CD4-positive, alpha-beta T cell treated with Interleukin-4 for 1 hour (primary cell): ENCODE results near the gene FSHB.
"Not testable (repeated sequence)": the region's sequence is repeated elsewhere in the genome, so short reads cannot be mapped to it uniquely, and the experiment has no call there.

Experiments used
- DNase-seq, 2 donors: peaks; one replicate each; pipeline ENCODE4 v3.0.0-alpha.2; 2020 to 2022

The FSHB gene

GRCh38 chr11:30230714-30231113, at the start of gene FSHB:
Gene FSHB (plus strand): TSS chr11:30231014. CDS start chr11:30231903, 889 bp downstream.
- DNase-seq: no peak

- DNase-seq: no peak
These were observed 44.1 kb upstream of the FSHB start for GRCh38 chr11:30186748-30187147.

GRCh38 chr11:30192620-30193019, 38.2 kb upstream of the FSHB start:
- no peak for DNase-seq

- peak; percentile 14 to 27 for DNase-seq
These were observed 34.2 kb upstream of the FSHB start for GRCh38 chr11:30196400-30197206.

GRCh38 chr11:30197869-30198268, 32.9 kb upstream of the FSHB start:
- no peak for DNase-seq

GRCh38 chr11:30202989-30203388, 27.8 kb upstream of the FSHB start:
- DNase-seq: not testable (repeated sequence)

GRCh38 chr11:30203850-30204249, 27.0 kb upstream of the FSHB start:
- no peak for DNase-seq

- no peak for DNase-seq
These were observed 24.4 kb upstream of the FSHB start for GRCh38 chr11:30206249-30206996.

GRCh38 chr11:30210357-30210756, 20.5 kb upstream of the FSHB start:
- no peak for DNase-seq

GRCh38 chr11:30216534-30216933, 14.3 kb upstream of the FSHB start:
- no peak for DNase-seq

GRCh38 chr11:30218278-30218677, 12.5 kb upstream of the FSHB start:
- DNase-seq: no peak

GRCh38 chr11:30225642-30226041, 5.2 kb upstream of the FSHB start:
- no peak for DNase-seq

GRCh38 chr11:30228323-30228884, 2.4 kb upstream of the FSHB start:
- no peak for DNase-seq

- DNase-seq: no peak
These were observed 8.2 kb downstream of the FSHB start for GRCh38 chr11:30239025-30239424.

GRCh38 chr11:30244265-30244664, 13.5 kb downstream of the FSHB start:
- no peak for DNase-seq

- no peak for DNase-seq
These were observed 14.8 kb downstream of the FSHB start for GRCh38 chr11:30245621-30246020.

- no peak for DNase-seq
These were observed 23.8 kb downstream of the FSHB start for GRCh38 chr11:30254307-30255298.

- no peak for DNase-seq
These were observed 24.8 kb downstream of the FSHB start for GRCh38 chr11:30255637-30256036.

- no peak for DNase-seq
These were observed 26.2 kb downstream of the FSHB start for GRCh38 chr11:30257058-30257457.

- no peak for DNase-seq
These were observed 27.9 kb downstream of the FSHB start for GRCh38 chr11:30258679-30259078.

GRCh38 chr11:30260813-30261212, 30.0 kb downstream of the FSHB start:
- no peak for DNase-seq

- DNase-seq: no peak
These were observed 31.0 kb downstream of the FSHB start for GRCh38 chr11:30261821-30262220.

GRCh38 chr11:30268638-30269037, 37.8 kb downstream of the FSHB start:
- not testable (repeated sequence) for DNase-seq
